HCT116 (cell line): ENCODE data around the gene MAP3K9. TPM values are rescaled to one million over a fixed set of nuclear protein-coding genes. Genes with fewer than 3 reads are reported as not detected.

Experiments
- REST ChIP-seq: IDR thresholded peaks from 2 replicates; pipeline ENCODE4 v1.6.1; 2012; ENCODE audit warnings: low read depth
- total RNA-seq: library from RNA; stranded (reverse); gene quantifications from one replicate; pipeline ENCODE4 v1.2.1, GENCODE V29; 2021; ENCODE audit not compliant: unreplicated experiment

Gene MAP3K9
- total RNA-seq, 1 experiment from 2014 or later, result 11.7 TPM

- no peak for TF ChIP-seq REST
Measured at GRCh38 chr14:70677341-70677740, 132.0 kb downstream of the MAP3K9 start (continued).

Other genes with a start within 250 kb of the MAP3K9 start
- 39.6 TPM for gene MED6, start 208.9 kb downstream of the MAP3K9 start, total RNA-seq
- gene TTC9, start 167.6 kb downstream of the MAP3K9 start, total RNA-seq, result 2.4 TPM
- gene PCNX1, start 97.9 kb upstream of the MAP3K9 start, total RNA-seq, result 52.2 TPM